Measurements from ENCODE around the gene TEC. TPM values are rescaled to one million over a fixed set of nuclear protein-coding genes. Genes with fewer than 3 reads are reported as not detected.

TEC gene
- total RNA-seq, 1 donor from 2014 or later = 3.5 TPM

GRCh38 chr4:48249378-48249777, 20.3 kb downstream of the TEC start:
- Mint-ChIP-seq H3K4me1 (peaks cover 30% of the 10 kb centered on the region), H3K9me3 (peaks cover 7% of the 10 kb centered on the region), H3K4me3 (no peak overlapping the region), H3K27me3 (ENCODE audit: low read depth) (no peaks in the 10 kb centered on the region), H3K36me3 (peaks cover 2% of the 10 kb centered on the region), H3K27ac (no peak overlapping the region)
- DNase-seq (ENCODE audit: low spot score in 2 of 2, unreplicated experiment in 2 of 2) = no peak
- TF ChIP-seq, protein P1, sequence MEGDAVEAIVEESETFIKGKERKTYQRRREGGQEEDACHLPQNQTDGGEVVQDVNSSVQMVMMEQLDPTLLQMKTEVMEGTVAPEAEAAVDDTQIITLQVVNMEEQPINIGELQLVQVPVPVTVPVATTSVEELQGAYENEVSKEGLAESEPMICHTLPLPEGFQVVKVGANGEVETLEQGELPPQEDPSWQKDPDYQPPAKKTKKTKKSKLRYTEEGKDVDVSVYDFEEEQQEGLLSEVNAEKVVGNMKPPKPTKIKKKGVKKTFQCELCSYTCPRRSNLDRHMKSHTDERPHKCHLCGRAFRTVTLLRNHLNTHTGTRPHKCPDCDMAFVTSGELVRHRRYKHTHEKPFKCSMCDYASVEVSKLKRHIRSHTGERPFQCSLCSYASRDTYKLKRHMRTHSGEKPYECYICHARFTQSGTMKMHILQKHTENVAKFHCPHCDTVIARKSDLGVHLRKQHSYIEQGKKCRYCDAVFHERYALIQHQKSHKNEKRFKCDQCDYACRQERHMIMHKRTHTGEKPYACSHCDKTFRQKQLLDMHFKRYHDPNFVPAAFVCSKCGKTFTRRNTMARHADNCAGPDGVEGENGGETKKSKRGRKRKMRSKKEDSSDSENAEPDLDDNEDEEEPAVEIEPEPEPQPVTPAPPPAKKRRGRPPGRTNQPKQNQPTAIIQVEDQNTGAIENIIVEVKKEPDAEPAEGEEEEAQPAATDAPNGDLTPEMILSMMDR (IDR thresholded peaks at IDR 0.05; ENCODE audit: unreplicated experiment) = no peak

DNA sequence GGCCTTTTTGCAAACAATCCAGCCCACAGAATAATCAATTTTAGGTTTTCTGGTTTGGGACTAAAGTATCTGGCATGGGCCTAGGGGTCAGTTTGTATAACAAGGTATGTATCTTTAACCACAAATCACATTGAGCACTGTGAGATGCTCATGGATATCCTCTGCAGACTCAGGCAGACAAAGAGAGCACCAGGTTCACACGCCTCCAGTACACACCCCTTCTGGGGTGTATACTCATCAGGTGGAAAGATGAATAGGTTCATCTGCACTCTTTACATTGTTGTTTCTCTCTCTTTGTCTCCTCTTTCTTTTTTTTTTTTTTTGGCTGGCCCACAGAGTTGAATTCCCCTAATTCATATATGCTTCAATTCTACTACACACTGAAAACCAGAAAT, 21.1 kb downstream of the TEC start:
- Mint-ChIP-seq H3K9me3 (peaks cover 7% of the 10 kb centered on the region), H3K36me3 (peaks cover 2% of the 10 kb centered on the region), H3K27me3 (ENCODE audit: low read depth) (no peaks in the 10 kb centered on the region), H3K27ac (no peak overlapping the region), H3K4me1 (peaks cover 23% of the 10 kb centered on the region), H3K4me3 (no peak overlapping the region)
- TF ChIP-seq, protein P1 (IDR thresholded peaks at IDR 0.05; ENCODE audit: unreplicated experiment) = no peak
- DNase-seq (ENCODE audit: low spot score in 2 of 2, unreplicated experiment in 2 of 2) = no peak

- Mint-ChIP-seq H3K4me1 (peaks cover 20% of the 10 kb centered on the region), H3K27ac (no peak overlapping the region), H3K27me3 (ENCODE audit: low read depth) (no peaks in the 10 kb centered on the region), H3K9me3 (peaks cover 7% of the 10 kb centered on the region), H3K4me3 (no peak overlapping the region), H3K36me3 (peaks cover 2% of the 10 kb centered on the region)
- no peak for DNase-seq (ENCODE audit: low spot score in 2 of 2, unreplicated experiment in 2 of 2)
- TF ChIP-seq, protein P1 (IDR thresholded peaks at IDR 0.05; ENCODE audit: unreplicated experiment) = no peak
Observed at GRCh38 chr4:48247878-48248558, 21.6 kb downstream of the TEC start.

- Mint-ChIP-seq H3K9me3 (peaks cover 7% of the 10 kb centered on the region), H3K4me1 (peaks cover 20% of the 10 kb centered on the region), H3K36me3 (peaks cover 2% of the 10 kb centered on the region), H3K27ac (no peak overlapping the region), H3K27me3 (ENCODE audit: low read depth) (no peaks in the 10 kb centered on the region), H3K4me3 (no peak overlapping the region)
- DNase-seq (ENCODE audit: low spot score in 2 of 2, unreplicated experiment in 2 of 2) = no peak
- TF ChIP-seq, protein P1 (IDR thresholded peaks at IDR 0.05; ENCODE audit: unreplicated experiment) = no peak
Observed at GRCh38 chr4:48247142-48247877, 22.3 kb downstream of the TEC start.

- no peak overlapping the region for H3K27ac Mint-ChIP-seq
- TF ChIP-seq, protein P1 (IDR thresholded peaks at IDR 0.05; ENCODE audit: unreplicated experiment) = no peak
- H3K4me1 Mint-ChIP-seq = peaks cover 21% of the 10 kb centered on the region
- no peaks in the 10 kb centered on the region for H3K27me3 Mint-ChIP-seq (ENCODE audit: low read depth)
- peaks cover 2% of the 10 kb centered on the region for H3K36me3 Mint-ChIP-seq
- peaks cover 7% of the 10 kb centered on the region for H3K9me3 Mint-ChIP-seq
- no peak overlapping the region for H3K4me3 Mint-ChIP-seq
- no peak for DNase-seq (ENCODE audit: low spot score in 2 of 2, unreplicated experiment in 2 of 2)
Observed at GRCh38 chr4:48244665-48245064, 25.0 kb downstream of the TEC start.

Measured in mesothelial cell of epicardium (in vitro differentiated cells).